ENCODE data around the gene MAD2L1BP. TPM values are rescaled to one million over a fixed set of nuclear protein-coding genes. Genes with fewer than 3 reads are reported as not detected.

Gene MAD2L1BP
- total and polyA plus RNA-seq, 2 donors (not counting 3 experiments of a cell fraction or from before 2014, with no cell fraction given): 32.3 to 62.0 TPM

DNA sequence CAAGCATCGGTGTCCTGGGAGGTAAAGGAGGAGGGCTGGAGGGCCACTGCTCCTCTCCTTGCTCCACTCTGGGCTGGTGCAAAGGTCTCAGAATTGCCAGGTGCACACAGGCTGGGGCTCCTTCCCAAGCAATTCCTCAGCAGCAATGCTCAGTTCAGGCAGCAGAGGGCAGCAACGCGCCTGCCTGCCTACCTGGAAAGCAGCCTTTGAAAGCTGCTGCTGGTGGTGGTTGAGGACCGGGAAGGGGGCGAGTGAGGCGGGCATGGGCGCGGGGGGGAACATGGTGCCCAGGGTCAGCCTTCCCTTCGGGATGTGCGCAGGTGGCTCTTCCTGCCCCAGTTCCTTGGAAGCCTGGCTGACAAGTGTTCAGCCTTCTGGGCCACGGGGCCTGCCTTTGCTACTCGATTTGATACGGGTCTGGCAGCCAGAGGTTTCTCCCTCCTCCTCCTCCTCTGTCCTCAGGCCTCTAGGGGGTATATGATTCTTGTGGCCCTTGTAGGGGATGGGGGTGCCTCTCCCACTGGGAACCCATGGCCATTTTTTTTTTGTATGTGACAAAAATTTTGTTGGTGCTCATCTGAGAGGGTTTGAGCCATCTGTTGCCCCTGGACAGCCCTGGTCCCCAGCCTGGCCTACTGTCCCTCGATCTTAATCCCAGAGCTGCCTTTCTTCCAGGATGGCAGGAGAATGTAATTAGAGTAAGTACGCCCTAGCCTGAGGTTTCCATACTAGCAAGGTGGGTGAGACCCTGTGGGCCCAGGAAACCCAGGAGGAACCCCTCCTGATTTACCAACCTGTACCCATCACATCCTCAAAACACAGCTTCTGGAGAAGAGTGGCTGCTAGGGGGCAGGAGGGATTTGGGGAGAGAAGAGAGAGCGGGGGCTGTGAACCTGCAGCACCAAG lies 31.9 kb downstream of the MAD2L1BP start:
- dilution Hi-C loops (cut with MboI; ENCODE audit: extremely low pct_ligation_motif_present, low sequenced_read_pairs) (no loop called here), intact Hi-C loops (cut with micrococcal nuclease) (loop anchor here (1.0 to 5.0 kb wide), 7 partner anchors 56 to 412 kb away; no protein-coding TSS in a partner anchor)
- TF ChIP-seq EZH2 (IDR thresholded peaks at IDR 0.05; ENCODE audit: borderline replicate concordance, low read depth, low read length, severe bottlenecking): no peak
- peak; percentile 15 for TF ChIP-seq POLR2AphosphoS5 (IDR thresholded peaks at IDR 0.05; ENCODE audit: insufficient read depth, low read depth, low read length)
- TF ChIP-seq, protein P1, sequence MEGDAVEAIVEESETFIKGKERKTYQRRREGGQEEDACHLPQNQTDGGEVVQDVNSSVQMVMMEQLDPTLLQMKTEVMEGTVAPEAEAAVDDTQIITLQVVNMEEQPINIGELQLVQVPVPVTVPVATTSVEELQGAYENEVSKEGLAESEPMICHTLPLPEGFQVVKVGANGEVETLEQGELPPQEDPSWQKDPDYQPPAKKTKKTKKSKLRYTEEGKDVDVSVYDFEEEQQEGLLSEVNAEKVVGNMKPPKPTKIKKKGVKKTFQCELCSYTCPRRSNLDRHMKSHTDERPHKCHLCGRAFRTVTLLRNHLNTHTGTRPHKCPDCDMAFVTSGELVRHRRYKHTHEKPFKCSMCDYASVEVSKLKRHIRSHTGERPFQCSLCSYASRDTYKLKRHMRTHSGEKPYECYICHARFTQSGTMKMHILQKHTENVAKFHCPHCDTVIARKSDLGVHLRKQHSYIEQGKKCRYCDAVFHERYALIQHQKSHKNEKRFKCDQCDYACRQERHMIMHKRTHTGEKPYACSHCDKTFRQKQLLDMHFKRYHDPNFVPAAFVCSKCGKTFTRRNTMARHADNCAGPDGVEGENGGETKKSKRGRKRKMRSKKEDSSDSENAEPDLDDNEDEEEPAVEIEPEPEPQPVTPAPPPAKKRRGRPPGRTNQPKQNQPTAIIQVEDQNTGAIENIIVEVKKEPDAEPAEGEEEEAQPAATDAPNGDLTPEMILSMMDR (IDR thresholded peaks at IDR 0.05; ENCODE audit: extremely low read depth in 1 of 2, insufficient read depth in 1 of 2, low read depth in 1 of 2, low read length in 2 of 2): peak; percentile 91 to 98
- Histone ChIP-seq H3K79me2 (ENCODE audit: control insufficient read depth, insufficient read depth, low read length) (no peaks in the 10 kb centered on the region), H3K4me3 (replicated peaks in 1 of 3; ENCODE audit: insufficient read depth in 1 of 3, low read depth in 1 of 3, low read length in 3 of 3) (no peak overlapping the region), H3K9me1 (replicated peaks; ENCODE audit: control insufficient read depth, extremely low read depth, insufficient read depth, low read length) (no peaks in the 10 kb centered on the region), H3K9ac (replicated peaks; ENCODE audit: extremely low read depth, insufficient read depth, low read length) (no peak overlapping the region), H3K27ac (ENCODE audit: insufficient read depth, low read depth, low read length) (no peak overlapping the region), H3K4me1 (ENCODE audit: control insufficient read depth, extremely low read depth, insufficient read depth, low read length) (peaks cover 5% of the 10 kb centered on the region), H2AFZ (ENCODE audit: low read depth, low read length) (no peak overlapping the region), H3K27me3 (ENCODE audit: control insufficient read depth in 2 of 2, insufficient read depth in 2 of 2, low read length in 2 of 2) (no peaks in the 10 kb centered on the region), H3K4me2 (ENCODE audit: insufficient read depth, low read length) (no peak overlapping the region), H3K9me3 (replicated peaks; ENCODE audit: control insufficient read depth, insufficient read depth, low read length) (no peaks in the 10 kb centered on the region), H4K20me1 (replicated peaks; ENCODE audit: control insufficient read depth, extremely low read depth, insufficient read depth, low read length) (no peaks in the 10 kb centered on the region), H3K36me3 (ENCODE audit: control insufficient read depth in 2 of 2, extremely low read depth in 1 of 2, insufficient read depth in 2 of 2, low read length in 2 of 2) (peaks cover 2 to 9% of the 10 kb centered on the region in 2 experiments)
- BruUV-seq (replicated peaks): no TSS peak
- POLR2A ChIA-PET: interaction anchor here (0.6 to 0.9 kb wide), 2 partner anchors 64 to 105 kb away, joined by 3 to 7 read pairs; no protein-coding TSS in a partner anchor
- peak; percentile 81 for DNase-seq (ENCODE audit: low read depth, low spot score)
- CTCF ChIA-PET: interaction anchor here (0.6 to 7.1 kb wide), 53 partner anchors 11 to 494 kb away, joined by 3 to 177 read pairs (median 4); partner anchors contain the start of genes MRPS18A, RSPH9 and VEGFA
- FAIRE-seq: peak; percentile 94
